HG03439 (cell line): Measurements from ENCODE around the gene ALDH9A1.

Experiments used
- ATAC-seq: cut with Tn5 transposase; IDR thresholded peaks from one replicate; pipeline ENCODE4 v1.9.1; 2021; ENCODE audit warnings: mild to moderate bottlenecking, moderate library complexity; ENCODE audit not compliant: unreplicated experiment

ALDH9A1 gene

GRCh38 chr1:165628147-165628822, 70.1 kb downstream of the ALDH9A1 start:
- ATAC-seq, result no peak

GRCh38 chr1:165624441-165624840, 73.9 kb downstream of the ALDH9A1 start:
- no peak for ATAC-seq

- ATAC-seq, result no peak
These were observed 74.7 kb downstream of the ALDH9A1 start for GRCh38 chr1:165623624-165624023.

GRCh38 chr1:165619647-165620151, 78.7 kb downstream of the ALDH9A1 start:
- no peak for ATAC-seq

GRCh38 chr1:165616987-165617546, 81.3 kb downstream of the ALDH9A1 start:
- no peak for ATAC-seq

- ATAC-seq, result no peak
These were observed 82.2 kb downstream of the ALDH9A1 start for GRCh38 chr1:165616054-165616612.
